ENCODE results near the gene CD96. TPM values are rescaled to one million over a fixed set of nuclear protein-coding genes. Genes with fewer than 3 reads are reported as not detected.
"Not testable (repeated sequence)": the region's sequence is repeated elsewhere in the genome, so short reads cannot be mapped to it uniquely, and the experiment has no call there.

The CD96 gene
- total and polyA plus RNA-seq, 2 donors (not counting 3 experiments of a cell fraction or from before 2014, with no cell fraction given): not detected

GRCh38 chr3:111629018-111629417, 87.0 kb downstream of the CD96 start:
- FAIRE-seq; intact Hi-C loops (cut with micrococcal nuclease); CTCF ChIA-PET; H3K79me2 ChIP-seq (ENCODE audit: control insufficient read depth, insufficient read depth, low read length); H3K4me3 ChIP-seq (replicated peaks in 1 of 3; ENCODE audit: insufficient read depth in 1 of 3, low read depth in 1 of 3, low read length in 3 of 3); BruUV-seq (replicated peaks); H3K36me3 ChIP-seq (ENCODE audit: control insufficient read depth in 2 of 2, extremely low read depth in 1 of 2, insufficient read depth in 2 of 2, low read length in 2 of 2); H3K9me1 ChIP-seq (replicated peaks; ENCODE audit: control insufficient read depth, extremely low read depth, insufficient read depth, low read length); H3K4me2 ChIP-seq (ENCODE audit: insufficient read depth, low read length); dilution Hi-C loops (cut with MboI; ENCODE audit: extremely low pct_ligation_motif_present, low sequenced_read_pairs); H3K9me3 ChIP-seq (replicated peaks; ENCODE audit: control insufficient read depth, insufficient read depth, low read length); H3K4me1 ChIP-seq (ENCODE audit: control insufficient read depth, extremely low read depth, insufficient read depth, low read length); DNase-seq (ENCODE audit: low read depth, low spot score); H3K27me3 ChIP-seq (ENCODE audit: control insufficient read depth in 2 of 2, insufficient read depth in 2 of 2, low read length in 2 of 2); H3K27ac ChIP-seq (ENCODE audit: insufficient read depth, low read depth, low read length); H3K9ac ChIP-seq (replicated peaks; ENCODE audit: extremely low read depth, insufficient read depth, low read length); H2AFZ ChIP-seq (ENCODE audit: low read depth, low read length); POLR2A ChIA-PET; H4K20me1 ChIP-seq (replicated peaks; ENCODE audit: control insufficient read depth, extremely low read depth, insufficient read depth, low read length): not testable (repeated sequence)

GRCh38 chr3:111630638-111631037, 88.6 kb downstream of the CD96 start:
- BruUV-seq (replicated peaks); H4K20me1 ChIP-seq (replicated peaks; ENCODE audit: control insufficient read depth, extremely low read depth, insufficient read depth, low read length); H3K9me3 ChIP-seq (replicated peaks; ENCODE audit: control insufficient read depth, insufficient read depth, low read length); H3K79me2 ChIP-seq (ENCODE audit: control insufficient read depth, insufficient read depth, low read length); intact Hi-C loops (cut with micrococcal nuclease); H3K4me2 ChIP-seq (ENCODE audit: insufficient read depth, low read length); H3K36me3 ChIP-seq (ENCODE audit: control insufficient read depth in 2 of 2, extremely low read depth in 1 of 2, insufficient read depth in 2 of 2, low read length in 2 of 2); H2AFZ ChIP-seq (ENCODE audit: low read depth, low read length); DNase-seq (ENCODE audit: low read depth, low spot score); H3K9me1 ChIP-seq (replicated peaks; ENCODE audit: control insufficient read depth, extremely low read depth, insufficient read depth, low read length); dilution Hi-C loops (cut with MboI; ENCODE audit: extremely low pct_ligation_motif_present, low sequenced_read_pairs); H3K27ac ChIP-seq (ENCODE audit: insufficient read depth, low read depth, low read length); H3K4me1 ChIP-seq (ENCODE audit: control insufficient read depth, extremely low read depth, insufficient read depth, low read length); POLR2A ChIA-PET; H3K9ac ChIP-seq (replicated peaks; ENCODE audit: extremely low read depth, insufficient read depth, low read length); CTCF ChIA-PET; H3K4me3 ChIP-seq (replicated peaks in 1 of 3; ENCODE audit: insufficient read depth in 1 of 3, low read depth in 1 of 3, low read length in 3 of 3); H3K27me3 ChIP-seq (ENCODE audit: control insufficient read depth in 2 of 2, insufficient read depth in 2 of 2, low read length in 2 of 2); FAIRE-seq: not testable (repeated sequence)

GRCh38 chr3:111635403-111635802, 93.4 kb downstream of the CD96 start:
- H3K4me2 ChIP-seq (ENCODE audit: insufficient read depth, low read length): no peak overlapping the region
- intact Hi-C loops (cut with micrococcal nuclease): no loop called here
- ChIA-PET POLR2A (no interaction called here), CTCF (no interaction called here)
- no peak overlapping the region for H3K4me3 ChIP-seq (replicated peaks in 1 of 3; ENCODE audit: insufficient read depth in 1 of 3, low read depth in 1 of 3, low read length in 3 of 3)
- no TSS peak for BruUV-seq (replicated peaks)
- no peaks in the 10 kb centered on the region for H3K4me1 ChIP-seq (ENCODE audit: control insufficient read depth, extremely low read depth, insufficient read depth, low read length)
- DNase-seq (ENCODE audit: low read depth, low spot score) (no peak), FAIRE-seq (no peak)
- no peak for TF ChIP-seq FOS (IDR thresholded peaks at IDR 0.05; ENCODE audit: borderline replicate concordance, insufficient read depth, low read length)
- TF ChIP-seq JUN (IDR thresholded peaks at IDR 0.05; ENCODE audit: borderline replicate concordance, insufficient read depth, insufficient read length, low read depth): no peak
- no peak for TF ChIP-seq POLR2AphosphoS5 (IDR thresholded peaks at IDR 0.05; ENCODE audit: insufficient read depth, low read depth, low read length)
- TF ChIP-seq GATA2 (IDR thresholded peaks at IDR 0.05; ENCODE audit: insufficient read depth, insufficient read length, low read depth, low read length): no peak
- TF ChIP-seq MYC (IDR thresholded peaks at IDR 0.05; ENCODE audit: low read depth, low read length): no peak
- no peak for TF ChIP-seq MAX (IDR thresholded peaks at IDR 0.05; ENCODE audit: insufficient read depth, insufficient read length)
- no peak for TF ChIP-seq CTCF (IDR thresholded peaks at IDR 0.05; ENCODE audit: extremely low read depth in 1 of 2, insufficient read depth in 1 of 2, low read depth in 1 of 2, low read length in 2 of 2)
- no peak overlapping the region for H2AFZ ChIP-seq (ENCODE audit: low read depth, low read length)
- H3K9me1 ChIP-seq (replicated peaks; ENCODE audit: control insufficient read depth, extremely low read depth, insufficient read depth, low read length): no peaks in the 10 kb centered on the region
- no peak overlapping the region for H3K9ac ChIP-seq (replicated peaks; ENCODE audit: extremely low read depth, insufficient read depth, low read length)
- dilution Hi-C loops (cut with MboI; ENCODE audit: extremely low pct_ligation_motif_present, low sequenced_read_pairs): no loop called here
- H3K9me3 ChIP-seq (replicated peaks; ENCODE audit: control insufficient read depth, insufficient read depth, low read length): no peaks in the 10 kb centered on the region
- no peaks in the 10 kb centered on the region for H4K20me1 ChIP-seq (replicated peaks; ENCODE audit: control insufficient read depth, extremely low read depth, insufficient read depth, low read length)
- peaks cover 0 to 3% of the 10 kb centered on the region in 2 experiments for H3K27me3 ChIP-seq (ENCODE audit: control insufficient read depth in 2 of 2, insufficient read depth in 2 of 2, low read length in 2 of 2)
- no peaks in the 10 kb centered on the region for H3K79me2 ChIP-seq (ENCODE audit: control insufficient read depth, insufficient read depth, low read length)
- H3K27ac ChIP-seq (ENCODE audit: insufficient read depth, low read depth, low read length): no peak overlapping the region
- H3K36me3 ChIP-seq (ENCODE audit: control insufficient read depth in 2 of 2, extremely low read depth in 1 of 2, insufficient read depth in 2 of 2, low read length in 2 of 2): no peaks in the 10 kb centered on the region

All from endothelial cell of umbilical vein (primary cell).